DND-41 (cell line): ENCODE measurements around the gene RAI14.

ENCODE experiments used
- ATAC-seq: fragments of 200-7000 bp; cut with Tn5 transposase; 3 replicates; pipeline ENCODE4 v1.9.1; 2021; ENCODE audit warnings: low read depth; ENCODE audit not compliant: insufficient read depth
- DNase-seq: peaks from one replicate; pipeline ENCODE4 v3.0.0-alpha.2; 2020
- H2AFZ ChIP-seq: 2 replicates; pipeline ENCODE4 v1.6.0; 2012; ENCODE audit warnings: low read depth, low read length
- H3K27ac ChIP-seq: 2 replicates; pipeline ENCODE4 v1.5.1; 2012; ENCODE audit warnings: low read length, inconsistent platforms
- H3K27me3 ChIP-seq: fragments of 200-600 bp; sonication (generic); 2 replicates; pipeline ENCODE4 v1.6.0; 2012; ENCODE audit warnings: low read length, mild to moderate bottlenecking, inconsistent platforms; ENCODE audit not compliant: insufficient read depth, poor library complexity
- H3K36me3 ChIP-seq: 2 replicates; pipeline ENCODE4 v1.5.1; 2012; ENCODE audit warnings: low read length, inconsistent platforms; ENCODE audit not compliant: insufficient read depth
- H3K4me1 ChIP-seq: 2 replicates; pipeline ENCODE4 v1.5.1; 2012; ENCODE audit warnings: mild to moderate bottlenecking, low read length; ENCODE audit not compliant: insufficient read depth
- H3K4me2 ChIP-seq: 2 replicates; pipeline ENCODE4 v1.6.0; 2012; ENCODE audit warnings: mild to moderate bottlenecking, moderate library complexity, low read length, inconsistent platforms; ENCODE audit not compliant: insufficient read depth
- H3K4me3 ChIP-seq, 2 experiments: fragments of 200-600 bp in 1 of 2; shearing (Covaris generic) in 1 of 2; 2 replicates each; pipeline ENCODE4 v1.5.1; 2012 to 2016; ENCODE audit warnings: inconsistent platforms in 2 of 2, low read length in 2 of 2, mild to moderate bottlenecking in 2 of 2, low read depth in 1 of 2, moderate library complexity in 1 of 2
- H3K79me2 ChIP-seq: 2 replicates; pipeline ENCODE4 v1.6.0; 2012; ENCODE audit warnings: low read length, inconsistent platforms; ENCODE audit not compliant: insufficient read depth
- H3K9ac ChIP-seq: 2 replicates; pipeline ENCODE4 v1.6.0; 2012; ENCODE audit warnings: low read depth, mild to moderate bottlenecking, inconsistent platforms, low read length, moderate library complexity
- H3K9me3 ChIP-seq: 2 replicates; pipeline ENCODE4 v1.5.1; 2012; ENCODE audit warnings: low read length, moderate library complexity, mild to moderate bottlenecking, inconsistent platforms; ENCODE audit not compliant: insufficient read depth, severe bottlenecking
- H4K20me1 ChIP-seq: 2 replicates; pipeline ENCODE4 v1.6.0; 2012; ENCODE audit warnings: low read length; ENCODE audit not compliant: insufficient read depth
- CTCF ChIP-seq: IDR thresholded peaks from 2 replicates; pipeline ENCODE4 v1.5.1; 2012; ENCODE audit warnings: borderline replicate concordance, low read length, moderate library complexity, mild to moderate bottlenecking; ENCODE audit not compliant: poor library complexity, severe bottlenecking; ENCODE audit errors: extremely low read depth
- EZH2 ChIP-seq: IDR thresholded peaks from 3 replicates; pipeline ENCODE4 v1.6.1; 2012; ENCODE audit warnings: borderline replicate concordance, low read depth, mild to moderate bottlenecking, moderate library complexity, low read length, inconsistent platforms; ENCODE audit not compliant: severe bottlenecking

RAI14 gene

DNA sequence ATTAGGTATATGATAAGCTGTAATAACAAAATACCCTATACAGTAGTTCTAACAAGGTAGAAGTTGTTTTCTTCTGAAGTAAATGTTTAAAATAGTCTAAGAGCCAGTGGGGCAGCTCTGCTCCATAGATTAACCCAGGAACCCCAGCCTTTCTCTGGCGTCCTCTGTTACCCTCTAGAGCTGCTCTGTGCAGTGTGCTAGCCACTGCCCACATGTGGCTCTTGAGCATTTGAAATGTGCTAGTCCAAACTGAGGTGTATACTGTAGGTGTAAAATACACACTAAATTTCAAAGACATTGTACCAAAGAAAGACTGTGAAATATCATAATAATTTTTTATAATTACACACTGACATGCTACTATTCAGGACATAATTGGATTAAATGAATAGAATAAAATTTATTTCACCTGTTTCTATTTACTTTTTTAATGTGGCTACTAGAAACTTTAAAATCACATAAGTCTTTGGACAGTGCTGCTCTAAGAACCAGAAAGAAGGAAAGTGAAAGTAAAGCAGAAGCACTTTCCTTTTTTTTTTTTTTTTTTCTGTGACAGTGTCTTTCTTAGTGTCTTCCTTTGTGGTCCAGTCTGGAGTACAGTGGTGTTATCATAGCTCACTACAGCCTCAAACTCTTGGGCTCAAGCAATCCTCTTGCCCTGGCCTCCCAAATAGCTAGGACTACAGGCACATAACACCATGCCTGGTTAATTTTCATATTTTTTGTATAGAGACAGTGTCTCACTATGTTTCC lies 39.3 kb downstream of the RAI14 start:
- Histone ChIP-seq H3K36me3 (no peaks in the 10 kb centered on the region), H2AFZ (no peak overlapping the region), H4K20me1 (no peaks in the 10 kb centered on the region), H3K27ac (no peak overlapping the region), H3K4me3 (no peak overlapping the region), H3K9me3 (no peaks in the 10 kb centered on the region), H3K9ac (no peak overlapping the region), H3K27me3 (peaks cover 11% of the 10 kb centered on the region), H3K4me2 (peak overlapping the region; percentile 33; the same call in 1 of the 2 replicates), H3K79me2 (no peaks in the 10 kb centered on the region), H3K4me1 (no peaks in the 10 kb centered on the region)
- TF ChIP-seq CTCF (no peak), EZH2 (no peak)
- ATAC-seq (peak; percentile 64; the same call in 2 of the 3 replicates), DNase-seq (no peak)

DNA sequence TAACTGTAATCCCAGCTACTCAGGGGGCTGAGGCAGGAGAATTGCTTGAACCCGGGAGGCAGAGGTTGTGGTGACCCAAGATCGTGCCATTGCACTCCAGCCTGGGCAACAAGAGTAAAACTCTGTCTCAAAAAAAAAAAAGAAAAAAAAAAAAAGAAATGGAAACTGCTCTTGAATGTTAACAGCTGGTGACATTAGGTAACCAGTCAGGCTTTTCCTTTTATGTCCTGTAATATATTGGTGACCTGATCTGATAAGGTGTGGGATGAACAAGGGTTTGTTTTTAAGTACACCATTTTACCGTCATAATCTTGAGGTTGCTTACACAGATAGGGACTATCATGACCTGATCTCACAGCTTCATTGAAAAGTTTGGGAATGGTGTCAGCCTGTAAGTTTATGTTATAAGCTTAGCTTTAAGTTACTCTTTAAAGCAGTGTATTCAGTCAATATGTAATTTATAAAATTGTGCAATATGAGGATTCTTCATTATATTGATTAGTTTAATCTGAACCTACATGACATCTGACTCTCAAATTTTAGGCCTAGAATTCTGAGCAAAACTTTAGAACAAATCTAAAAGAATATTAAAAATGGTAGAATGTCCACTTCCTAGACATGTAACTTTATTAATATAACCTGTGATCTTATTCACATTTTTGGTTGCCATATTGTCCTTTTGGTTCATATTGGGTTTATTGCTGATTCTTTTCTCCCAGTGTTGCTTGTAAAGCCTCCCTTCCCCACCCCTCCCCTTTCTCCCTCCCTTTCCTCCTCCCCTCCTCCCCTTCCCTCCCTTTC lies 41.4 kb downstream of the RAI14 start:
- H3K27ac ChIP-seq = no peak overlapping the region
- H3K36me3 ChIP-seq = no peaks in the 10 kb centered on the region
- ATAC-seq (no peak), DNase-seq (no peak)
- H3K4me2 ChIP-seq = no peak overlapping the region
- H3K9ac ChIP-seq = no peak overlapping the region
- H3K4me3 ChIP-seq = no peak overlapping the region
- no peaks in the 10 kb centered on the region for H3K9me3 ChIP-seq
- no peak overlapping the region for H2AFZ ChIP-seq
- no peaks in the 10 kb centered on the region for H3K4me1 ChIP-seq
- no peaks in the 10 kb centered on the region for H3K79me2 ChIP-seq
- TF ChIP-seq CTCF (no peak), EZH2 (no peak)
- peaks cover 11% of the 10 kb centered on the region for H3K27me3 ChIP-seq
- H4K20me1 ChIP-seq = no peaks in the 10 kb centered on the region

DNA sequence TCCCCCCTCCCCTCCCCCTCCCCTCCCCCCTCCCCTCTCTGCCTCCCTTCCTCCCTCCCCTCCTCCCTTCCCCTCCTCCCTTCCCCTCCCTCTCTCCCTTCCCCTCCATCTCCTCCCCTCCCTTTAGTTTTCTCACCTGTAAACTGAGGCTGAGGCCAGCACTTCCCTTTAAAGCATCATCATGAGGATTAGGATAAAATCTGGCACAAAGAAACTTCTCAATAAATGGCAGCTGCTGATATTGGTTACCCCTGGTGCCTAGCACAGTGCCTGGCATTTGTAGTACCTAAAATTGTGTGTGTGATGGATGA lies 41.9 kb downstream of the RAI14 start:
- no peaks in the 10 kb centered on the region for H3K36me3 ChIP-seq
- no peaks in the 10 kb centered on the region for H3K79me2 ChIP-seq

More for the DNA sequence above, 41.9 kb downstream of the RAI14 start:
- no peaks in the 10 kb centered on the region for H4K20me1 ChIP-seq
- TF ChIP-seq EZH2 (no peak), CTCF (no peak)
- no peak overlapping the region for H3K4me3 ChIP-seq
- DNase-seq = no peak
- no peak overlapping the region for H3K9ac ChIP-seq
- H3K4me2 ChIP-seq = no peak overlapping the region
- no peak overlapping the region for H3K27ac ChIP-seq
- peaks cover 7% of the 10 kb centered on the region for H3K27me3 ChIP-seq
- ATAC-seq = no peak
- H2AFZ ChIP-seq = no peak overlapping the region
- H3K9me3 ChIP-seq = no peaks in the 10 kb centered on the region
- no peaks in the 10 kb centered on the region for H3K4me1 ChIP-seq
